Measurements from ENCODE around the gene PPM1D.
"Not testable (repeated sequence)": the region's sequence is repeated elsewhere in the genome, so short reads cannot be mapped to it uniquely, and the experiment has no call there.

Gene PPM1D

GRCh38 chr17:60599620-60600489 is at the start of gene PPM1D:
Gene PPM1D, plus strand, starts transcription at chr17:60600193. Its CDS starts 222 bp downstream, at chr17:60600415.
- peak; percentile 100 for DNase-seq (ENCODE audit: low spot score)

DNA sequence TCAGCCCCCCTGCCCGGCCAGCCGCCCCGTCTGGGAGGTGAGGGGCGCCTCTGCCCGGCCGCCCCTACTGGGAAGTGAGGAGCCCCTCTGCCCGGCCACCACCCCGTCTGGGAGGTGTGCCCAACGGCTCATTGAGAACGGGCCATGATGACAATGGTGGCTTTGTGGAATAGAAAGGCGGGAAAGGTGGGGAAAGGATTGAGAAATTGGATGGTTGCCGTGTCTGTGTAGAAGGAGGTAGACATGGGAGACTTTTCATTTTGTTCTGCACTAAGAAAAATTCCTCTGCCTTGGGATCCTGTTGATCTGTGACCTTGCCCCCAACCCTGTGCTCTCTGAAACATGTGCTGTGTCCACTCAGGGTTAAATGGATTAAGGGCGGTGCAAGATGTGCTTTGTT is 47.7 kb upstream of the PPM1D start:
- not testable (repeated sequence) for DNase-seq (ENCODE audit: low spot score)

GRCh38 chr17:60554377-60554788 is 45.6 kb upstream of the PPM1D start:
- DNase-seq (ENCODE audit: low spot score): no peak

- DNase-seq (ENCODE audit: low spot score): no peak
Observed at GRCh38 chr17:60555786-60556185, 44.2 kb upstream of the PPM1D start.

GRCh38 chr17:60557805-60558204 is 42.2 kb upstream of the PPM1D start:
- DNase-seq (ENCODE audit: low spot score): no peak

- no peak for DNase-seq (ENCODE audit: low spot score)
Observed at GRCh38 chr17:60559659-60559994, 40.4 kb upstream of the PPM1D start.

DNA sequence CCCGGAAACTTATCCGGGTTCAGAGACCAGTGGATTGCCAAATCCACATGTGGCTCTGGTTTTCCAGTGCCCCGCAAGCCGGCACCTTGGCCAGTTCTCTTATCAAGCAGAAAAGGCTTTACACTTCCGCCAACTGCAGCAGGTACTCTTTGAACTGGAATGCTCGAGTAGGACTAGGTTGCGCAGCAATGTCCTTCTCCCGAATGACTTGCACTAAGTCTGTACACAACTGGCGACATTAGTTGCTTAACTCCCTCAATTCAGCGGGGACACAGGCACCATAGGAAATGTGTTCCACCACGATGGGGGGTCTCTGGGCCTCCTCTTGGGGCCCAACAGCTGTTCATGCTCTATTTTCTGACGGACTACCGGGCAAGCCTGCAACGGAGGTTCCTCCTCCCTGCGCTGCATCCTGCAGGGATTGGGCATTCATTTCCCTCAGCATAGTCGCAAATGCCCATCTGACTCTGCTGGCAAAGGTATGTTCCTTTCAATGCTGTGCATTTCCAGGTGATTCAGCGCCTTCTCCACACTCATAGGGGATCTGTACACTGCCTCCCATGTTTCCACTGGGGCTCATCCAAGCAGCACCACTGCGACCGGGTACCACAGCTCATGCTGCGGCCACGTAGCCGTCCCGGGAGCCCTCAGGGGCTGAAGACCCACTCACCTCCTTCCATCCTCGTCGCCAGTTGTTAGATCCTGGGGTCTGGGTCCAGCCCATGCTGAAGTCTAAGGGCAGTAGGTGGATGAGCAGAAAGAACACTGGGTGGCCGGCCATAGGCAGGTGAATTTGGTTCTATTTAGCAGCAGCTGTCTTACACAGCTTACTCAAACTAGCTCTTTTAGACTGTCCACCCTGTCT is 39.8 kb upstream of the PPM1D start:
- DNase-seq (ENCODE audit: low spot score): no peak

- DNase-seq (ENCODE audit: low spot score): no peak
Observed at GRCh38 chr17:60560860-60561257, 39.1 kb upstream of the PPM1D start.

DNA sequence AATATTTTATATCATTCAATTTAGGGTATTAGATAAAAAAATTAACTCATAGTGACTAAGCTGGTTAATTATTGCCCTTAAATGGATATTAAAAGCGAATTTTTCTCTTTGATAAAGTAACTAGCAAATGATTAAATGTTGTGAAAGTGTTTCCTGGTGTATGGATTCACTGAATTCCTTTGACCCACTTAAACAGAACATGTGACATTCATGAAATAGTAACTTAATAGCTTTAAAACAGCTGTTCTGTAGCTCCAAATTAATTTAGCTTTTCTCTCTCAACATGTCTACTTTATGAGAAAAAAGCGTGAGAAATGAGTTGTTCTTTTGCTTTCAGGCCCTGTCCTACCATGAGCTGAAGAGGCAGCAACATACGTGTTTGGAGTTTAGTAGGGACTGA is 37.6 kb upstream of the PPM1D start:
- no peak for DNase-seq (ENCODE audit: low spot score)

- no peak for DNase-seq (ENCODE audit: low spot score)
Observed at GRCh38 chr17:60563743-60564142, 36.2 kb upstream of the PPM1D start.

DNA sequence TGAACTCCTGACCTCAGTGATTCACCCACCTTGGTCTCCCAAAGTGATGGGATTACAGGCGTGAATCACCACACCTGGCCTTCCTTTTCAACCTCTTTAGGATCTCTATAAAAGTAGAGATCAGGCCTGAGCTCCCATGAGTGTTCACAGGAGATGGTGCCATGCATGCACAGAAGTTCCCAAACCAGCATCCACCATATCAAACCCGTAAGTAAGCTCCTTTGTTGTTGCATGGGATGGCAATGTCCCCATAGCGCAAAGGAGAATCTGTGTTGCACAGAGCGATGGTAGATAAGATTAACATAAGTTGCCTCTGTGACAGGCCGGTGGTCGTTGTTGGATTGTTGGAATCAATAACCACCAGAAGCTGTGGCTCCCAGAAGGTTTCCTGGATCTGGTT is 34.8 kb upstream of the PPM1D start:
- DNase-seq (ENCODE audit: low spot score): no peak

- peak; percentile 36 for DNase-seq (ENCODE audit: low spot score)
Observed at GRCh38 chr17:60573236-60574051, 26.5 kb upstream of the PPM1D start.

DNA sequence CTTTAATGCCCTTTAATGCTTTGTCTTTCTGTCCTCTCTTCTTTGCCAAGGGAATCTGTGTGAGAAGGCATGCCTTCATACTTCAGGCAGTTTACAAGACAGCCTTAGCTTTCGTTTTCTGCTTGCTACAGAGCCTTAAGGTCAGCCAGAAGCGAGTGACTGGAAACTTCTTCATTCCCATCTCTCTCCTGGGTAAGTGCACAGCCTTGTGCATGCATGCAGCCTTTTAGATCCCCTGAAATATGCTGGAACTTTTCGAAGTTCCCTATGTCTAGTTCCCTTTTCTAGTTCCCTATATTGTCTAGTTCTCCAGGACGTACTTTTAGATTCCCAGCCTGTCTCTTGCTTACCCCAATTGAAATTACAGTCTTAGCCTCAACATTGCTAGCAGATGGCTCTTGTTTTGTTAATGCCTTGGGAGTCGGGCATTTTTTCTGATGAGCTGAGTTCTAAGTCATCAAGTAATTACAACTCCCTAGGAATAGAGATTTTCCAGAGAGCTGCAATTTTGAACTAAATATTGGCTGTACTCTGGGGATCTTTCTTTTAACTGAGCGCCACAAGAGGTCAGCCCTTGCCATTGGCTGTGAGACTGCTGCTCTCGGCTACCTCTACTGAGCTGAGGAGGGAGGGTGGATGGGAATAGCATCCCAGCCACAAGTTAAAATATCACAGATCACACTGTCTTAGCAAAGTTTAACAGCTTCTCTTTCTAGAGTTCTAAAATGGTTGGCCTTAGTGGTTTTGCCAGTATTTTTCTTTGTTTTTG is 22.7 kb upstream of the PPM1D start:
- peak; percentile 56 for DNase-seq (ENCODE audit: low spot score)

DNA sequence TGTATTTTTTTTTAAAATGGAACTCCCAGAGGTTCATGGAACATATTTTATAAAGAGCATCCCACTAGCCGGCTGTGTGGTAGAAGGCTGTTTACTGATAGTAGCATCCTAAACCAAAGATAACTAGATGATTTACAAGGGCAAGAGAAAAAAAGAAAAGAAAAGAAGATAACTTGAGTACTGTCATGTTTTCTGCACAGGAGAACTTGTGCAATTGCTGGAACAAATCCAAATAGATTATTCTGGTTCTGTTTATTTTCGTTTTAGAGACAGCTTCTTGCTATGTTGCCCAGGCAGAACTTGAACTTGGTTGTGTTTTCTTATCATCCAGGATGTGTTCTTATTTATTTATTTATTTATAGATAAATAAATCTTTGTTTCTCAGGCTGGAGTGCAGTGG is 20.9 kb upstream of the PPM1D start:
- DNase-seq (ENCODE audit: low spot score): no peak

DNA sequence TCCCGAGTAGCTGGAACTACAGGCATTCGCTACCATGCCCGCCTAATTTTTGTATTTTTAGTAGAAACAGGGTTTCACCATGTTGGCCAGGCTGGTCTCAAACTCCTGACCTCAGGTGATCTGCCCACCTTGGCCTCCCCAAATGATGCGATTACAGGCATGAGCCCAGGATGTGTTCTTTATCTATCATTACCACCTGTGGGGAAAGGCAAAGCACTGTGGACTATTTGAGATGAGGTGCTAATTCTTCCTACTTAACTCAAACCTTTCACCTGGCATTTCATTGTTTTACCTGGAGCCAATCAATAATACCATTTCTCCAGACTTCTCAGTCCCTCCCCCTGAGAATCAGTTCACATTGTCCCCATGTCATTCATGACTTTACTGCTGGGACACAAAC is 20.4 kb upstream of the PPM1D start:
- no peak for DNase-seq (ENCODE audit: low spot score)

- DNase-seq (ENCODE audit: low spot score): no peak
Observed at GRCh38 chr17:60583008-60583407, 17.0 kb upstream of the PPM1D start.

DNA sequence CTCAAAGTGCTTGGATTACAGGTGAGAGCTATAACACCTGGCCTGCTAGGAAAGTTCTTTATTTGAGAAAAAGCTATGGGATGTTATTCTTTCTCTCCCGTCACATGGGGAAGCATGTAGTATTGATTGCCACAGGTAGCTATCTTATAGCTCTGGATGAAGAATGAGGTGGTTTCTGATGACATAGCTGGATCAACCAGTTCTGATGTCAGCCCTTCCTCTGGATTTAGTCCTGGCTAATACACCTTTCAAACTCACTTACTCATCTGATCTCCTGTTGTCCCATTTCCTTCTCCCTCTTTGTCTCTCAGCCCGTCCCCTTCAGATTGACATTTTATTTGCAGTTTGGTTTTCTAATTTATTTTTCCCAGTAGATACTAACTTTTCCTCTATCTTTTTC is 14.1 kb upstream of the PPM1D start:
- DNase-seq (ENCODE audit: low spot score): no peak

DNA sequence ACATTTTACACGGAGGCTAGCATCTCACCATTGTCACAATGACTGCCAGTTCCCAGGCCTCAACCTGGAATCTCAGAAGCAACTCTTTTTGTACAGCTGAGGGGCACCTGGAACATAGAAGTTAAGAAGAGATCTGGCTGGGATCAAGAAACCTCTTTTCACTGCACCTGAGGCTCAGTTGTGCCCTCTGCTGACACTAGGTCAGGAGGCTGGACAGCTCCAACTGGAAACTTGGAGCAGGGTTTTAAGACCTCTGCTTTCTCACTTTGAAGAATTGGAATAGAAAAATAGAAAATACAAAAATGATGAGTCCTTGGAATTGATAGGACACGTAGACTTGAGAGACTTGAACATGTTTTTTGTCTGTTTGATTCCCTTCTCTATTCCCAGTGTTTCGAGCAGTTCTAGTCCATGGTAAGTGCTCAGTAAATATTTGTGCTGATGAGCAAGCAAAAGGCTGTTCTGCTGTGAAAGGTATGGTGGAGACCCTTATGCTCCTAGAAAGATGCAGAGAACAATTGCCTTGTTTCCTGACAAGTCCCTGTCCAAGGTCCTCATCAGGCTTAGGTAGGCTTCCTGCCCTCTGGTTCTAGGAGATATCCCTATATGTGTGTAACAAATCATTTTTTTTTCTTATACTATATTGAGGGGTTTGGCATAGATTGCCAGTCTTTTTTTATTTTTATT is 13.6 kb upstream of the PPM1D start:
- DNase-seq (ENCODE audit: low spot score): no peak

GRCh38 chr17:60590070-60590469 is 9.9 kb upstream of the PPM1D start:
- DNase-seq (ENCODE audit: low spot score): no peak

GRCh38 chr17:60592750-60593149 is 7.2 kb upstream of the PPM1D start:
- no peak for DNase-seq (ENCODE audit: low spot score)

DNA sequence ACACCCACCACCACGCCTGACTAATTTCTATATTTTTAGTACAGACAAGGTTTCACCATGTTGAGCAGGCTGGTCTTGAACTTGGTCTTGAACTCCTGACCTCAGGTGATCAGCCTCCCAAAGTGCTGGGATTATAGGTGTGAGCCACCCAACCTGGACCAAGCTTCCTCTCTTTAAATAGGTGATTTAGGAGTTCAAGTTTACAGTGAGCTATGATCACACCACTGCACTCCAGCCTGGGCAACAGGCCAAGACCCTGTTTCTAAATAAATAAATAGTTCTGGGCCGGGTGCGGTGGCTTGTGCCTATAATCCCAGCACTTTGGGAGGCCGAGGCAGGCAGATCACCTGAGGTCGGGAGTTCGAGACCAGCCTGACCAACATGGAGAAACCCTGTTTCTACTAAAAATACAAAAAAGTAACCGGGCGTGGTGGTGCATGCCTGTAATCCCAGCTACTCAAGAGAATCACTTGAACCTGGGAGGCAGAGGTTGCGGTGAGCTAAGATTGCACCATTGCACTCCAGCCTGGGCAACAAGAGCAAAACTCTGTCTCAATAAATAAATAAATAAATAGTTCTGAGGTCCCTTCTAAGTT is 6.5 kb upstream of the PPM1D start:
- DNase-seq (ENCODE audit: low spot score): not testable (repeated sequence)

Measured in AG08395 (cell line).